ENCODE results near the gene PLXNA4. TPM values are rescaled to one million over a fixed set of nuclear protein-coding genes. Genes with fewer than 3 reads are reported as not detected.
A peak's percentile ranks its signal among the peaks of the same experiment; 100 is the strongest.

The PLXNA4 gene
- total RNA-seq, 2 donors from 2014 or later: 24.0 to 42.7 TPM

DNA sequence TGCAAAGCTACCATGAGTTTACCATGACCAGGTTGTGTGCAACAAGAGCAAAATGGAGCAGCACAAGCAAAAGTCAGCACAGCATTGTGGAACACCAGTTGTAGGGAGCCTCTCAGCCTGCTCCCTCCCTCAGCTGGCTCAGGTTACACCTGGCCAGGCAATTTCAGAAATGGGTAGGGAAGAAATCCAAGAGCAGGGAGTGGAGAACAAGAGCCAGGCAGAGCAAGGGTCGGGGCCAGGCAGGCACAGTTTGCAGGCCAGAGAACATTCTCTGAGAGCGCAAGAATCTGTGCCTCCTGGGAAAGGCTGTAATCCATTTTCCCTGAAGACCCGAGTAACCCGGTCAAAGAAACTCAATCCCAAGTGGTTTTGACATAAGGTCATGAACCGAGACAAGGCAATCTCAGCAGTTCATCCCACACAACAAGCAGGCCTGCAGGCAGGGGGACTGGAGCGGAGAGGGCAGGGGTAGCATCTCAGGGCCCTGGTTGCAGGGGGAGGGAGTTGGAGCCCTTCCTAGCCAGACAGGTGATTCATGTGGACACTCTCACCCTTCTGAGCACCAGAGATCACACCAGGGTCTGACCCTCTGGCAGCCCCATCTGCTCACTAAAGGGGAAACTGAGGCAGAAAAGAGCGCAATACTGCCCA is 258.4 kb downstream of the PLXNA4 start:
- Mint-ChIP-seq H3K36me3 (ENCODE audit: low read depth) (peaks cover 3% of the 10 kb centered on the region), H3K4me1 (peaks cover 8% of the 10 kb centered on the region), H3K4me3 (no peak overlapping the region), H3K27me3 (ENCODE audit: insufficient read depth) (peaks cover 26% of the 10 kb centered on the region), H3K27ac (no peak overlapping the region), H3K9me3 (peaks cover 8% of the 10 kb centered on the region)
- Histone ChIP-seq H3K27ac (ENCODE audit: low read depth, low read length) (no peak overlapping the region), H3K4me3 (ENCODE audit: low read length) (no peak overlapping the region), H3K9ac (ENCODE audit: extremely low read depth, low read length, poor library complexity, severe bottlenecking) (no peak overlapping the region), H3K36me3 (ENCODE audit: control insufficient read depth, insufficient read depth, low read length) (no peaks in the 10 kb centered on the region), H3K9me3 (ENCODE audit: control insufficient read depth, low read length) (peaks cover 11% of the 10 kb centered on the region), H3K4me1 (ENCODE audit: control insufficient read depth, insufficient read depth, low read length) (no peaks in the 10 kb centered on the region), H3K27me3 (ENCODE audit: control insufficient read depth, insufficient read depth, low read length, poor library complexity, severe bottlenecking) (no peaks in the 10 kb centered on the region)
- DNase-seq: no peak
- WGBS, 2 experiments (ENCODE audit: insufficient coverage in 1 of 2, insufficient read length in 1 of 2): 90 to 95% methylated on average over 6 to 7 of the region's 7 CpGs
- TF ChIP-seq, protein P1, sequence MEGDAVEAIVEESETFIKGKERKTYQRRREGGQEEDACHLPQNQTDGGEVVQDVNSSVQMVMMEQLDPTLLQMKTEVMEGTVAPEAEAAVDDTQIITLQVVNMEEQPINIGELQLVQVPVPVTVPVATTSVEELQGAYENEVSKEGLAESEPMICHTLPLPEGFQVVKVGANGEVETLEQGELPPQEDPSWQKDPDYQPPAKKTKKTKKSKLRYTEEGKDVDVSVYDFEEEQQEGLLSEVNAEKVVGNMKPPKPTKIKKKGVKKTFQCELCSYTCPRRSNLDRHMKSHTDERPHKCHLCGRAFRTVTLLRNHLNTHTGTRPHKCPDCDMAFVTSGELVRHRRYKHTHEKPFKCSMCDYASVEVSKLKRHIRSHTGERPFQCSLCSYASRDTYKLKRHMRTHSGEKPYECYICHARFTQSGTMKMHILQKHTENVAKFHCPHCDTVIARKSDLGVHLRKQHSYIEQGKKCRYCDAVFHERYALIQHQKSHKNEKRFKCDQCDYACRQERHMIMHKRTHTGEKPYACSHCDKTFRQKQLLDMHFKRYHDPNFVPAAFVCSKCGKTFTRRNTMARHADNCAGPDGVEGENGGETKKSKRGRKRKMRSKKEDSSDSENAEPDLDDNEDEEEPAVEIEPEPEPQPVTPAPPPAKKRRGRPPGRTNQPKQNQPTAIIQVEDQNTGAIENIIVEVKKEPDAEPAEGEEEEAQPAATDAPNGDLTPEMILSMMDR (conservative IDR thresholded peaks at IDR 0.05): no peak

DNA sequence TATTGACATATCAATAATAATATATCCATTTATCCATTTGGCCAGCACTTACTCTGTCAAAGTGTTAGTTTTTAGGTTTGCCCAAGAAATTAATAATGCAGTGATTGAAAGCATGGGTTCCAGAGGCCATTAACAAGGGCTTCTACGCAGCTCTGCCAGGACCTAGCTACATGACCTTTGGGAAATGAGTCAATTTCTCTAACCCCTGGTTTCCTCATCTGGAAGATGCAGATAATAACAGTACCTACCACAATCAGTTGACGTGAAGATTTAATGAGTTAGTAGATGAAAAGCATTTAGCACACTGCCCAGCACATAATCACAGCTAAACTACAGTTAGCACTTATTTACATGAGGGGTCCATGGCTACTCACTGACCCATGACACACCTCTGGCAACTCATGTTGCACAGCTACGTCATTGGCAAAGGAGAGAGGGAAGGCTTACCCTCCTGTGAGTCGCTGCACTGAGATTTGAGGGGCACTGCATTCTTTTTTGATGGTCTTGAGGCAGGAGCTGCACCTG is 263.7 kb downstream of the PLXNA4 start:
- no peak overlapping the region for H3K9ac ChIP-seq (ENCODE audit: extremely low read depth, low read length, poor library complexity, severe bottlenecking)
- no peak for DNase-seq
- Mint-ChIP-seq H3K36me3 (ENCODE audit: low read depth) (peaks cover 3% of the 10 kb centered on the region), H3K9me3 (peaks cover 8% of the 10 kb centered on the region), H3K4me1 (peaks cover under 1% of the 10 kb centered on the region), H3K27ac (no peak overlapping the region), H3K4me3 (no peak overlapping the region), H3K27me3 (ENCODE audit: insufficient read depth) (peaks cover 10% of the 10 kb centered on the region)
- H3K27ac ChIP-seq (ENCODE audit: low read depth, low read length): no peak overlapping the region
- 93 to 100% methylated on average over 2 to 4 of the region's 4 CpGs for WGBS, 2 experiments (ENCODE audit: insufficient coverage in 1 of 2, insufficient read length in 1 of 2)
- H3K4me1 ChIP-seq (ENCODE audit: control insufficient read depth, insufficient read depth, low read length): no peaks in the 10 kb centered on the region
- H3K9me3 ChIP-seq (ENCODE audit: control insufficient read depth, low read length): peaks cover 11% of the 10 kb centered on the region
- TF ChIP-seq, protein P1 (conservative IDR thresholded peaks at IDR 0.05): no peak
- H3K4me3 ChIP-seq (ENCODE audit: low read length): no peak overlapping the region
- H3K27me3 ChIP-seq (ENCODE audit: control insufficient read depth, insufficient read depth, low read length, poor library complexity, severe bottlenecking): no peaks in the 10 kb centered on the region
- H3K36me3 ChIP-seq (ENCODE audit: control insufficient read depth, insufficient read depth, low read length): no peaks in the 10 kb centered on the region

DNA sequence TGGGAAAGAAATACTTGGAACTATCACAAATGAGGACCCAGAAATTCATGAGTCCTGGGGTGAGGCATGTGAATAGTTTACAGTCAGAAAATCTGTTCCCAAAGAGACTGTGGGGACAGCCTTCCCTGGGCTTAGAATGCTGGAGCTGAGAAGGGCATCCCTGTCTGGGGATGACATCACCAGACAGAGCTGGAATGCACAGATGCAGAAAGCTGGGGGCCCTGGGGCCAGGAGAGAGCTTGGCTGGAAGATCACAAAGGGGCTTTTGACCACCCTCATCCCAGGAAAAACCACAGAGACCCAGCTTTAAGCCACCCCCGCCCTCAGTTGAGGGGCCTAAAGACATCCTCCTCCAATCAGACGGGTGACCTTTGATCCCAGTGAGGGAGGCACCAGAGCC is 264.5 kb downstream of the PLXNA4 start:
- WGBS, 2 experiments (ENCODE audit: insufficient coverage in 1 of 2, insufficient read length in 1 of 2): 83% methylated on average over 2 of the region's 2 CpGs; no CpG with 5 or more reads in 1 of the 2 experiments
- no peak for DNase-seq
- no peak overlapping the region for H3K9ac ChIP-seq (ENCODE audit: extremely low read depth, low read length, poor library complexity, severe bottlenecking)
- Mint-ChIP-seq H3K4me1 (no peaks in the 10 kb centered on the region), H3K27ac (no peak overlapping the region), H3K27me3 (ENCODE audit: insufficient read depth) (peaks cover 10% of the 10 kb centered on the region), H3K36me3 (ENCODE audit: low read depth) (peaks cover under 1% of the 10 kb centered on the region), H3K4me3 (no peak overlapping the region), H3K9me3 (peaks cover under 1% of the 10 kb centered on the region)
- TF ChIP-seq, protein P1 (conservative IDR thresholded peaks at IDR 0.05): no peak
- peaks cover 3% of the 10 kb centered on the region for H3K9me3 ChIP-seq (ENCODE audit: control insufficient read depth, low read length)
- no peaks in the 10 kb centered on the region for H3K4me1 ChIP-seq (ENCODE audit: control insufficient read depth, insufficient read depth, low read length)
- H3K27me3 ChIP-seq (ENCODE audit: control insufficient read depth, insufficient read depth, low read length, poor library complexity, severe bottlenecking): no peaks in the 10 kb centered on the region
- H3K36me3 ChIP-seq (ENCODE audit: control insufficient read depth, insufficient read depth, low read length): no peaks in the 10 kb centered on the region
- no peak overlapping the region for H3K4me3 ChIP-seq (ENCODE audit: low read length)
- peak overlapping the region; percentile 67 for H3K27ac ChIP-seq (ENCODE audit: low read depth, low read length)

Measured in endodermal cell (in vitro differentiated cells).